Activated CD8-positive, alpha-beta memory T cell treated with anti-CD3 and anti-CD28 coated beads for 48 hours (primary cell): ENCODE measurements around the gene TF.

Experiments used
- DNase-seq, 3 experiments: peaks; one replicate each; pipeline ENCODE4 v3.0.0-alpha.2; 2020; ENCODE audit warnings: low read depth in 2 of 3, low spot score in 2 of 3

TF gene

GRCh38 chr3:133747373-133747772 lies 1.2 kb downstream of the TF start:
- DNase-seq: no peak

- DNase-seq: no peak
These were observed 1.9 kb downstream of the TF start for GRCh38 chr3:133747907-133748639.

GRCh38 chr3:133749427-133750258 lies 3.5 kb downstream of the TF start:
- no peak for DNase-seq

- DNase-seq: no peak
These were observed 4.1 kb downstream of the TF start for GRCh38 chr3:133750259-133750656.

GRCh38 chr3:133753107-133753778 lies 7.0 kb downstream of the TF start:
- no peak for DNase-seq

GRCh38 chr3:133753779-133754164 lies 7.6 kb downstream of the TF start:
- DNase-seq: no peak

- DNase-seq: no peak
These were observed 8.3 kb downstream of the TF start for GRCh38 chr3:133754455-133754854.

GRCh38 chr3:133754973-133755828 lies 9.0 kb downstream of the TF start:
- no peak for DNase-seq

- no peak for DNase-seq
These were observed 10.8 kb downstream of the TF start for GRCh38 chr3:133756716-133757694.

GRCh38 chr3:133757701-133758567 lies 11.7 kb downstream of the TF start:
- no peak for DNase-seq

GRCh38 chr3:133758568-133758928 lies 12.4 kb downstream of the TF start:
- no peak for DNase-seq

GRCh38 chr3:133758964-133759739 lies 13.0 kb downstream of the TF start:
- DNase-seq: no peak

GRCh38 chr3:133759740-133760305 lies 13.6 kb downstream of the TF start:
- no peak for DNase-seq

GRCh38 chr3:133760916-133761315 lies 14.7 kb downstream of the TF start:
- no peak for DNase-seq

- DNase-seq: no peak
These were observed 15.7 kb downstream of the TF start for GRCh38 chr3:133761605-133762484.

GRCh38 chr3:133762539-133762938 lies 16.3 kb downstream of the TF start:
- DNase-seq: no peak
